ENCODE results near the gene POC1A. TPM values are rescaled to one million over a fixed set of nuclear protein-coding genes. Genes with fewer than 3 reads are reported as not detected.

POC1A gene
- total and polyA plus RNA-seq, 9 of the 15 experiments (the other 6 are each of a cell fraction or from before 2014, with no cell fraction given), result 7.2 to 17.5 (median 12.1) TPM

GRCh38 chr3:52051444-52051843 lies 102.8 kb downstream of the POC1A start (continued):
- no peak for TF ChIP-seq NCOA2 (IDR thresholded peaks at IDR 0.05; ENCODE audit: partially characterized antibody in 2 of 2)
- TF ChIP-seq E4F1 (CRISPR knock-in tag; IDR thresholded peaks at IDR 0.05; ENCODE audit: borderline replicate concordance), result no peak
- TF ChIP-seq PHF21A (IDR thresholded peaks at IDR 0.05; ENCODE audit: borderline replicate concordance, low read depth), result no peak
- TF ChIP-seq RBBP5 (IDR thresholded peaks at IDR 0.05; ENCODE audit: borderline replicate concordance, insufficient read depth, low read length, poor library complexity, severe bottlenecking), result no peak
- TF ChIP-seq ZNF224 (CRISPR knock-in tag; IDR thresholded peaks at IDR 0.05), result no peak
- TF ChIP-seq MIER1 (IDR thresholded peaks at IDR 0.05; ENCODE audit: low read depth), result no peak
- TF ChIP-seq ARHGAP35 (IDR thresholded peaks at IDR 0.05; ENCODE audit: partially characterized antibody), result no peak
- no peak for TF ChIP-seq CHD1 (IDR thresholded peaks at IDR 0.05; ENCODE audit: low read length)
- no peak for TF ChIP-seq TBP (optimal IDR thresholded peaks at IDR 0.05; ENCODE audit: low read depth, low read length)
- no peak for TF ChIP-seq ZNF41 (CRISPR knock-in tag; conservative IDR thresholded peaks at IDR 0.05)
- TF ChIP-seq ZFX (CRISPR knock-in tag; IDR thresholded peaks at IDR 0.05), result no peak

Data from K562 (cell line).